Left lung (tissue), 10 donors: ENCODE results near the gene GNLY. TPM values are rescaled to one million over a fixed set of nuclear protein-coding genes. Genes with fewer than 3 reads are reported as not detected.

Source experiments
- ATAC-seq: fragments of 200-7000 bp; cut with Tn5 transposase; one replicate; pipeline ENCODE4 v1.9.1; 2020; ENCODE audit warnings: moderate library complexity
- DNase-seq, 4 donors: peaks; one replicate each; pipeline ENCODE4 v3.0.0-alpha.2; 2013 to 2020
- H3K27ac ChIP-seq, 2 donors: fragments of 200-600 bp; sonication (generic) in 1 of 2; one replicate each; pipeline versions ENCODE4 v1.5.0 to v1.8.0; 2020 to 2021
- H3K27me3 ChIP-seq, 2 donors: fragments of 200-600 bp; sonication (generic) in 1 of 2; one replicate each; pipeline versions ENCODE4 v1.5.0 to v1.8.0; 2020 to 2021
- H3K36me3 ChIP-seq, 2 donors: fragments of 200-600 bp; sonication (generic) in 1 of 2; one replicate each; pipeline versions ENCODE4 v1.5.0 to v1.8.0; 2020 to 2021
- H3K4me1 ChIP-seq, 2 donors: fragments of 200-600 bp; one replicate each; pipeline ENCODE4 v1.8.0; 2021
- H3K4me3 ChIP-seq, 2 donors: fragments of 200-600 bp; sonication (generic) in 1 of 2; one replicate each; pipeline versions ENCODE4 v1.5.0 to v1.8.0; 2020 to 2021; ENCODE audit warnings: mild to moderate bottlenecking in 1 of 2
- H3K9me3 ChIP-seq, 2 donors: fragments of 200-600 bp; sonication (generic) in 1 of 2; one replicate each; pipeline versions ENCODE4 v1.5.0 to v1.8.0; 2020 to 2021
- intact Hi-C, 2 donors: fragments of 100-400 bp; cut with DNase I; formaldehyde crosslinking; loops; one replicate each; pipeline versions ENCODE4 v1.11.2 to v1.14.2; 2022
- polyA plus RNA-seq, 6 donors: library from polyadenylated mRNA; unstranded; fragments of 120-200 nt; gene quantifications; one replicate each; pipeline ENCODE4 v1.2.1, GENCODE V29; 2013; ENCODE audit not compliant: insufficient read length in 6 of 6
- total RNA-seq, 2 donors: library from RNA; stranded (reverse); fragmentation: NEBNext Ultra II Directional; extraction: Animal tissue kit (Norgen Biotek cat#: 25700); gene quantifications; one replicate each; pipeline ENCODE4 v1.2.1, GENCODE V29; 2021
- TF ChIP-seq, protein P1 (sequence below), 2 donors: fragments of 200-600 bp; sonication (generic) in 1 of 2; IDR thresholded peaks; one replicate each; pipeline versions ENCODE4 v1.5.0 to v1.8.0; 2021; ENCODE audit warnings: antibody characterized with exemption in 2 of 2
- donor health status: DM: no; HTN: yes; CAD: no.
- donor health status: DM: no; HTN: no; CAD: no.

The GNLY gene
- total and polyA plus RNA-seq, 8 donors = 0.90 to 10.5 (median 2.2) TPM

- intact Hi-C loops = loop anchor here in 1 of 2 donors (5.0 kb wide), 1 partner anchor 70 kb away; no protein-coding TSS in a partner anchor
- ATAC-seq = peak; percentile 16
- H3K27ac ChIP-seq = peak overlapping the region in 1 of 2 donors; percentile 65
Observed at GRCh38 chr2:85727798-85728197, 33.6 kb downstream of the GNLY start.

GRCh38 chr2:85728342-85728741 lies 34.2 kb downstream of the GNLY start:
- TF ChIP-seq, protein P1, sequence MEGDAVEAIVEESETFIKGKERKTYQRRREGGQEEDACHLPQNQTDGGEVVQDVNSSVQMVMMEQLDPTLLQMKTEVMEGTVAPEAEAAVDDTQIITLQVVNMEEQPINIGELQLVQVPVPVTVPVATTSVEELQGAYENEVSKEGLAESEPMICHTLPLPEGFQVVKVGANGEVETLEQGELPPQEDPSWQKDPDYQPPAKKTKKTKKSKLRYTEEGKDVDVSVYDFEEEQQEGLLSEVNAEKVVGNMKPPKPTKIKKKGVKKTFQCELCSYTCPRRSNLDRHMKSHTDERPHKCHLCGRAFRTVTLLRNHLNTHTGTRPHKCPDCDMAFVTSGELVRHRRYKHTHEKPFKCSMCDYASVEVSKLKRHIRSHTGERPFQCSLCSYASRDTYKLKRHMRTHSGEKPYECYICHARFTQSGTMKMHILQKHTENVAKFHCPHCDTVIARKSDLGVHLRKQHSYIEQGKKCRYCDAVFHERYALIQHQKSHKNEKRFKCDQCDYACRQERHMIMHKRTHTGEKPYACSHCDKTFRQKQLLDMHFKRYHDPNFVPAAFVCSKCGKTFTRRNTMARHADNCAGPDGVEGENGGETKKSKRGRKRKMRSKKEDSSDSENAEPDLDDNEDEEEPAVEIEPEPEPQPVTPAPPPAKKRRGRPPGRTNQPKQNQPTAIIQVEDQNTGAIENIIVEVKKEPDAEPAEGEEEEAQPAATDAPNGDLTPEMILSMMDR (IDR thresholded peaks at IDR 0.05) = no peak
- H3K27ac ChIP-seq = peak overlapping the region; percentile 26 to 65
- H3K4me3 ChIP-seq = no peak overlapping the region
- peaks cover 17 to 46% of the 10 kb centered on the region in 2 donors for H3K4me1 ChIP-seq
- no peaks in the 10 kb centered on the region for H3K36me3 ChIP-seq
- peak in 1 of 4 donors; percentile 32 for DNase-seq
- intact Hi-C loops = loop anchor here in 1 of 2 donors (5.0 kb wide), 1 partner anchor 69 kb away; no protein-coding TSS in a partner anchor
- H3K9me3 ChIP-seq = no peaks in the 10 kb centered on the region
- peak; percentile 13 for ATAC-seq
- no peaks in the 10 kb centered on the region for H3K27me3 ChIP-seq

More at GRCh38 chr2:85727798-85728197, 33.6 kb downstream of the GNLY start:
- H3K36me3 ChIP-seq = no peaks in the 10 kb centered on the region
- no peaks in the 10 kb centered on the region for H3K27me3 ChIP-seq
- H3K9me3 ChIP-seq = no peaks in the 10 kb centered on the region
- TF ChIP-seq, protein P1 (IDR thresholded peaks at IDR 0.05) = no peak
- peaks cover 17 to 46% of the 10 kb centered on the region in 2 donors for H3K4me1 ChIP-seq
- no peak overlapping the region for H3K4me3 ChIP-seq
- DNase-seq = peak in 1 of 4 donors; percentile 32

GRCh38 chr2:85728883-85729824 lies 35.0 kb downstream of the GNLY start:
- DNase-seq (peak; percentile 82 to 97 (median 90)), ATAC-seq (peak; percentile 98)
- intact Hi-C loops = loop anchor here in 1 of 2 donors (5.0 kb wide), 1 partner anchor 68 kb away; no protein-coding TSS in a partner anchor
- Histone ChIP-seq H3K4me1 (peaks cover 17 to 41% of the 10 kb centered on the region in 2 donors), H3K27me3 (no peaks in the 10 kb centered on the region), H3K4me3 (no peak overlapping the region), H3K9me3 (no peaks in the 10 kb centered on the region), H3K27ac (peak overlapping the region; percentile 26 to 65), H3K36me3 (no peaks in the 10 kb centered on the region)
- TF ChIP-seq, protein P1 (IDR thresholded peaks at IDR 0.05) = peak; percentile 91 to 93

DNA sequence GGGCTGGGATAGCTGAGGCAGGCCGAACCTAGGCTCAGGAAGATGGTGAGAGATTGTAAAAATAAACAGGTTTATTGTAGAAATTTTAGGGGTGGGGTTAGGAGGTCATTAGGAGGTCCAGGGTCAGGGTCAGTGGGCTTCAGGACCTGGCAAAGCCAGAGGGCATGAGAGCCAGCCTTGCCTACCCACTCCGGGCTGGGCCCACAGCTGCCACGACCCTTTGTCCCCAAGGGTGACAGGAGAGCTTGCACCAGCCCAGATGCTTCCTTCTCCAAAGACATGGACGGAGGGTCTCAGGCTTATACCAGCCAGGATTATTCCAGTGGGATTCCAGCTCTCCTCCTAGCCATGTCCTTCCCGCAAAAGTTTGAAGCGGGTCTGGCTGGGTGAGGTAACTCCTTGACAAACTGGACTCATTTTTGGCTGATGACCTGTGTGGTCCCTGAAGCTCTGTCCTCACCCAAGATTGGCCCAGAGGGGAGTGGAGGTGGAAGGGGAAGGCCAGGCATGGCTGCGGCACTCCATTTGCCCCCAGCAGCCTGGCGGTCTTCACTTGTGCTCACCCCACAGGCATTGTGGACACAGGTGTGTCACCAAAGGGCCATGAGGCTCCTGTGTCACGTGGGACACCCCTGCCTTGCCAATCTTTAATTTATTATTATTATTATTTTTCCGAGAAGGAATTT lies 35.8 kb downstream of the GNLY start:
- intact Hi-C loops = loop anchor here in 1 of 2 donors (5.0 kb wide), 2 partner anchors 67 to 82 kb away; no protein-coding TSS in a partner anchor

More for the DNA sequence above, 35.8 kb downstream of the GNLY start:
- H3K4me1 ChIP-seq = peaks cover 17 to 33% of the 10 kb centered on the region in 2 donors
- H3K4me3 ChIP-seq = no peak overlapping the region
- H3K27ac ChIP-seq = no peak overlapping the region
- TF ChIP-seq, protein P1 (IDR thresholded peaks at IDR 0.05) = no peak
- no peaks in the 10 kb centered on the region for H3K27me3 ChIP-seq
- ATAC-seq (no peak), DNase-seq (peak in 1 of 4 donors; percentile 27)
- no peaks in the 10 kb centered on the region for H3K36me3 ChIP-seq
- no peaks in the 10 kb centered on the region for H3K9me3 ChIP-seq
